HG02588 (cell line): ENCODE results near the gene SORL1.
"Not testable (repeated sequence)": the region's sequence is repeated elsewhere in the genome, so short reads cannot be mapped to it uniquely, and the experiment has no call there.

Experiments used
- ATAC-seq: cut with Tn5 transposase; IDR thresholded peaks from one replicate; pipeline ENCODE4 v1.9.1; 2021; ENCODE audit warnings: mild to moderate bottlenecking, moderate library complexity; ENCODE audit not compliant: unreplicated experiment

Gene SORL1

GRCh38 chr11:121499405-121499804 is 47.3 kb downstream of the SORL1 start:
- no peak for ATAC-seq

DNA sequence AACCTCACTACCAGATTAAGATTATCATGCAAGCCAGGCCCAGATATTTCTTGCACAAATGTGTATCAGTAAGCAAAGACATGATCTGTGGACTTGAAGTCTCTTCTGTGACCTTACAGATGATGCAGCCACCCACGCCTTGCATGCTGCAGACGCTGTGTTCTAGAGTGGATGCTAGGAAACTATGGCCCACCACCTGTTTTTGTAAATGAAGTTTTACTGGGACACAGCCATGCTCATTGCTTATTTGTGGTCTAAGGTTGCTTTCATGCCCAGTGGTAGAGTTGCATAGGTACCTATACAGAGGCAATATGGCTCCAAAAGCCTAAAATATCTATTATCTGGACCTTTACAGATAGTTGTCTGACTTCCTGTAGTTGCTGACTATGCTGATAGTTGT is 48.2 kb downstream of the SORL1 start:
- ATAC-seq, result no peak

GRCh38 chr11:121500717-121501116 is 48.6 kb downstream of the SORL1 start:
- ATAC-seq, result no peak

GRCh38 chr11:121503051-121503450 is 50.9 kb downstream of the SORL1 start:
- no peak for ATAC-seq

DNA sequence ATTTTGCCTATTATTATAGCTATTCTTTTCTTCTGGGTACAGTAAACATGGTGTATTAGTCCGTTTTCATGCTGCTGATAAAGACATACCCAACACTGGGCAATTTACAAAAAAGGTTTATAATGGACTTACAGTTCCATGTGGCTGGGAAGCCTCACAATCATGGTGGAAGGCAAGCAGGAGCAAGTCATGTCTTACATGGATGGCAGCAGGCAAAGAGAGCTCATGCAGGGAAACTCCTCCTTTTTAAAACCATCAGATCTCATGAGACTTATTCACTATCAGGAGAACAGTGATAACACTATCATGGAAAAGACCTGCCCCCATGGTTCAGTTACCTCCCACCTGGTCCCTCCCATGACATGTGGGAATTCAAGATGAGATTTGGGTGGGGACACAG is 54.1 kb downstream of the SORL1 start:
- ATAC-seq, result not testable (repeated sequence)

GRCh38 chr11:121508449-121508848 is 56.3 kb downstream of the SORL1 start:
- ATAC-seq, result no peak

- no peak for ATAC-seq
Measured at GRCh38 chr11:121510438-121510837, 58.3 kb downstream of the SORL1 start.

- ATAC-seq, result no peak
Measured at GRCh38 chr11:121512468-121513465, 60.7 kb downstream of the SORL1 start.

DNA sequence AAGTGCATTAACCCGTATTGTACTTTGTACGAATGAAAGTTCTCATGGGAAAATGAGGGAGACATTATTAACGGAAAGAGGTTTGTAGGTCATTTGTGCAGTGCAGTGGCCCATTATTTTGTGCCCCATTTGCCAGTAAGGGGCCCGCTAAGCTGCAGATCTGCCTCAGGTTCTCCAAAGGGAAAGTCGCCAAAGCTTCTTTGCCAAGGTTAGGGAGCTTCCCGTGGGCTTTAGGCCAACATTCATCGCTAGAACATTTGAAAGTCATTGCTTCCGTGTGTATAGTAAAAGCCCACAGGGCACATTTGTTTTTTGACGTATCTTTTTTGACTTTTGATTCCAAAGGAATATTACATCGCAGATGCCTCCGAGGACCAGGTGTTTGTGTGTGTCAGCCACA is 61.7 kb downstream of the SORL1 start:
- no peak for ATAC-seq

DNA sequence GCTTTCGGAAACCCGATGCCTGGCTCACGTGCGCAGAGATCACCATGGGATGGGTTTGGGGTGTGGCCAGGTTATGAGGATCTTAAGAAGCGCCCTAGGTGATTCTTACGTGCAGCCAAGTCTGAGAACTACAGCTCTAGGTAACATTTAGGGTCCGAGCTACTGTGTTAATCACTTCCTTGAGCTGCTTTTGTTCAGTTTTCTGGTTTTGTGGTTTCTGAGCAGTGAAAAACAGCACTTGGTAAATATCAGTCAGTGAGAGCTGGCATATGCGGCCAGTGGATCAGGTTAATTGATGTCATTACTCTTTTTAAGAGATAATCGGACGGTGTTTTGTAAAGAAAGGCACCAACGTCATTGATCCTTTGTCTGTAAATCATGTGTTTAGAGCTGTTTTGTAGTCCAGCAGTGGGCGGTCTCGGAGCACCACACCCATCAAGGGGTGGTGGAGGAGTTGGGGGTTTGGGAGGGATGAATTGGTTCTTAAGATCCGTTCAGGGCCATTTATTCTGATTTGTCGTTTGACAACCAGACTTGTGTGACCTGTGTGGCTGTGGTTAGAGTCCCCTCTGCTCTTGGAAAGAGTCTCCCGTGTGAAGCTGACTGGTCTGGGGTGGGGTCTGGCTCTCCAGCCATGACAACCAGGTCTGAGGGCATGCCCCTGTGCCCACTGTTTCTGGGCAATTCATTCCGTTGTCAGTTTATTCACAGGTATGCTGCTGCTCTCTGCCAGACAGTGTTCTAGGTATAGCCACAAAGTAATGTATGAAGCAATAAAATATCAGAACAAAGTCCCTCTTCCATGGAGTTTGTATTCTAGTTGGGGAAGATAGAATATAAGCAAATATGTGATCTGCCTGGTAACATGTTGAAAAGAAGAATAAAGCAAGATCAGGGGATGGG is 62.6 kb downstream of the SORL1 start:
- no peak for ATAC-seq

DNA sequence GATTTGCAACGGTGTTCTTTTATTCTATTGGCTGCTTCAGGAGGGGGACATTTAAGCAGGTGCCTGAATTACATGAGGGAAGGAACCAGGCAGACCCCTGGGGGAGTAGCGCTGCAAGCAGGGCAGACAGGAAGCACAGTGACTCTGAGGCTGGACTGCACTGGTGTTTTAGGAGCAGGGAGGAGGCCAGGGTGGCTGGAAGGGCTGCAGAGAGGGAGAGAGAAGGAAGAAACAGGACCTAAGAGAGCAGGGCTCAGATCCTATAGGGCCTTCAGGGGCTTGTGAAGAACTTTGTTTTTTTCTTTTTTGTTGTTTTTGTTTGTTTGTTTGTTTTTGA is 63.2 kb downstream of the SORL1 start:
- no peak for ATAC-seq

DNA sequence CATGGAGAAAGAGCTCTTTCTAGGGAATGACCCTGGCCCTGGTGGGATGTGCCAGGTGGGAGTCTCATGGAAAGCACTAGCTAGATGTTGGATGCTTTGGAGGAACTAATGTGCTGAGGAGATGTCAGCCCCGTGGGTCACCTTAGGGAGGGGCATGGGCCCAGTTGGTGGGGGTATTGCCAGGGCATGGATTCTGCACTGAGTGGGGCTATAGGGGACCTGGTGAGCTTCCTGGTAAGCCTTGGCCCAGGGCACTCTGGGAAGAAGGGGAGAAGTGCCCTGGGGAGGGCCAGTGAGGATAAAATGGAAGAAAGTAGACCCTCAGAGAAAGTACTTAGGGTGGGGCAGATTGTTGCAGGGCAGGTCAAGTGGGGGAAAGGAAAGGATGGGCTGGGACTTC is 65.9 kb downstream of the SORL1 start:
- no peak for ATAC-seq

- ATAC-seq, result no peak
Measured at GRCh38 chr11:121520243-121521144, 68.4 kb downstream of the SORL1 start.

- no peak for ATAC-seq
Measured at GRCh38 chr11:121521145-121522042, 69.3 kb downstream of the SORL1 start.

- ATAC-seq, result no peak
Measured at GRCh38 chr11:121522043-121522941, 70.2 kb downstream of the SORL1 start.

DNA sequence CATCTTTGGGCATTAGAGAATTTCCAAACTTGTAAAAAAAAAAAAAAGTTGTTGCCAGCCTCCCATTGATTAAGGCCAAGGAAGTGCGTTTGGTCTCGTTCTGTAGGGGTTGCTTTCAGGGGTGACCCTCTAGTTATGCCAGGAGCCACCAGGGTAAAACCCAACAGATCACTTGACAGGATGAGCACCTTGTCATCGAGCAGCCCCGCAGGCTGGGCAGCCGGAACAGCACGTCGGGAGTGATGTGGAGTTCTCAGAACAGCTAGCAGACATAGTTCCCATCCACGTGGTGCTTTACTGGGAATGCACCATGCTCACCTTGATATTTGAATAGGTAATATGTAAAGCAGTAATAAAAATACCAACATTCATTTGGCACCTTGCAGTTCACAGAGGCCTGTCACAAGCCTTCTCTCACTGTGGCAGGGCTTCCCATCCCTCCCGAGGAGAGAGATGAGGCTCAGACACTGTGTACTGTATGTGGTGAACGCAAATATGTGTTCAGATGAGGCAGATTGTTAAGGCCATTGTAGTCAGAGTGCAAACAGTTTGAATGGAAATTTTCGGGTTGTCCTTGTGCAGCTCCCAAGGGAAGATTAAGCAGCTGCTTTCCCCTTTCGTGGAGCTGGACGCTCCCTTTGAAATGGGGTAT is 71.6 kb downstream of the SORL1 start:
- ATAC-seq, result no peak

DNA sequence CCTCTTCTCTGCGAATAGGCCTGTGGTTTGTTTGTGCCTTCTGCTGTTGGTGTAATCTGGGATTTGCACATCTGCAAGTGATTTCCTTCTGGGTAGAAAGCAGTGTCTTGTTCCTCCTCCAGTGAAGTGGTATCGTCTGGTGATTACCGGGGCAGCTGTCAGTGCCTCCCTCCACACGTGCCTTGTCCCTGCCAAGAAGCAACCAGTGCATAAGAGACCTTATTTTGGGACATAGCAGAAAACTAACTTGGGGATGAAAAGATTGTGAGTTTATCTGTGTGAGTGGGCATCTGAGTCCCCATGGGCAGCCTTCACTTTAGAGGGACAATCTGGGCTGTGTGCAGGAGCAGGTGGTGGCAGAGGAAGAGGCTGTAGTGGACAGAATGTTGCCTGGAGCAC is 72.1 kb downstream of the SORL1 start:
- no peak for ATAC-seq

GRCh38 chr11:121525376-121525775 is 73.3 kb downstream of the SORL1 start:
- no peak for ATAC-seq
